MCF 10A (cell line): ENCODE measurements around the gene PIM3. TPM values are rescaled to one million over a fixed set of nuclear protein-coding genes. Genes with fewer than 3 reads are reported as not detected.

Source experiments
- BruUV-seq: library from RNA; stranded (reverse); fragments of 400-500 nt; replicated peaks from 2 replicates; lab custom pipeline; 2021; lab: Mats Ljungman, UMichigan
- CTCF ChIA-PET: fragments of 300-600 bp; sonication (Branson Sonifier 250); formaldehyde crosslinking; extraction: SDS; loops from one replicate; lab custom pipeline; 2021; ENCODE audit warnings: antibody characterized with exemption, inconsistent platforms; lab: Yijun Ruan, JAX
- POLR2A ChIA-PET: fragments of 300-600, 350-650 bp; sonication (Branson Sonifier 250); formaldehyde crosslinking; extraction: SDS; loops from one replicate; lab custom pipeline; 2020; ENCODE audit warnings: antibody characterized with exemption, inconsistent platforms; lab: Yijun Ruan, JAX
- DNase-seq: peaks from one replicate; pipeline ENCODE4 v3.0.0-alpha.2; 2018; ENCODE audit not compliant: unreplicated experiment
- H3K27ac Mint-ChIP-seq: one replicate; pipeline ENCODE4 v1.8.0; 2022; ENCODE audit warnings: mild to moderate bottlenecking, low read depth, mixed read lengths; ENCODE audit not compliant: unreplicated experiment
- H3K27me3 Mint-ChIP-seq: one replicate; pipeline ENCODE4 v1.8.0; 2022; ENCODE audit warnings: mixed read lengths; ENCODE audit not compliant: insufficient read depth, unreplicated experiment
- H3K36me3 Mint-ChIP-seq: one replicate; pipeline ENCODE4 v1.8.0; 2022; ENCODE audit warnings: mild to moderate bottlenecking, moderate library complexity, mixed read lengths; ENCODE audit not compliant: insufficient read depth, unreplicated experiment
- H3K4me1 Mint-ChIP-seq: one replicate; pipeline ENCODE4 v1.8.0; 2022; ENCODE audit warnings: mixed read lengths; ENCODE audit not compliant: insufficient read depth, unreplicated experiment
- H3K4me3 Mint-ChIP-seq: one replicate; pipeline ENCODE4 v1.8.0; 2022; ENCODE audit warnings: mild to moderate bottlenecking, moderate library complexity, mixed read lengths; ENCODE audit not compliant: unreplicated experiment
- H3K9me3 Mint-ChIP-seq: one replicate; pipeline ENCODE4 v1.8.0; 2022; ENCODE audit warnings: mixed read lengths; ENCODE audit not compliant: unreplicated experiment
- CTCF ChIP-seq: fragments of 200-600 bp; IDR thresholded peaks from one replicate; pipeline ENCODE4 v1.8.0; 2022; ENCODE audit warnings: antibody characterized with exemption, mild to moderate bottlenecking; ENCODE audit not compliant: unreplicated experiment
- intact Hi-C: fragments of 100-400 bp; cut with micrococcal nuclease; formaldehyde crosslinking; loops from 2 replicates; pipeline ENCODE4 v1.14.1; 2022
- total RNA-seq: library from RNA; stranded (reverse); gene quantifications from 2 replicates; pipeline ENCODE4 v1.2.3, GENCODE V29; 2022

PIM3 gene
- total RNA-seq, 1 experiment from 2014 or later = 56.3 TPM

GRCh38 chr22:49965091-49966040, 4.8 kb downstream of the PIM3 start:
- Mint-ChIP-seq H3K36me3 (peaks cover 55% of the 10 kb centered on the region), H3K27ac (no peak overlapping the region), H3K9me3 (no peaks in the 10 kb centered on the region), H3K4me3 (peak overlapping the region; percentile 90), H3K27me3 (no peaks in the 10 kb centered on the region), H3K4me1 (peaks cover 6% of the 10 kb centered on the region)
- no TSS peak for BruUV-seq
- DNase-seq = no peak
- intact Hi-C loops = no loop called here
- CTCF ChIA-PET = interaction anchor here (0.8 kb wide), 1 partner anchor 65 kb away, joined by 3 read pairs; no protein-coding TSS in a partner anchor
- TF ChIP-seq CTCF = no peak
- POLR2A ChIA-PET = interaction anchor here (0.6 to 6.8 kb wide), 3 partner anchors 15 to 34 kb away, joined by 4 to 46 read pairs (median 5); no protein-coding TSS in a partner anchor

GRCh38 chr22:49966041-49966773, 5.6 kb downstream of the PIM3 start:
- no peak overlapping the region for H3K27ac Mint-ChIP-seq
- CTCF ChIA-PET = interaction anchor here (0.8 to 1.5 kb wide), 3 partner anchors 36 to 65 kb away, joined by 3 to 12 read pairs (median 6); no protein-coding TSS in a partner anchor
- TF ChIP-seq CTCF = no peak

GRCh38 chr22:49966774-49967705, 6.5 kb downstream of the PIM3 start:
- Mint-ChIP-seq H3K27ac (no peak overlapping the region), H3K9me3 (no peaks in the 10 kb centered on the region), H3K36me3 (peaks cover 43% of the 10 kb centered on the region), H3K4me1 (peaks cover 11% of the 10 kb centered on the region), H3K4me3 (no peak overlapping the region), H3K27me3 (no peaks in the 10 kb centered on the region)
- no TSS peak for BruUV-seq
- DNase-seq = no peak
- intact Hi-C loops = no loop called here
- ChIA-PET POLR2A (interaction anchor here (0.6 to 6.8 kb wide), 8 partner anchors 11 to 137 kb away, joined by 3 to 46 read pairs (median 4); no protein-coding TSS in a partner anchor), CTCF (interaction anchor here (1.1 to 1.5 kb wide), 2 partner anchors 37 to 64 kb away, joined by 6 to 12 read pairs; no protein-coding TSS in a partner anchor)
- TF ChIP-seq CTCF = no peak

More at GRCh38 chr22:49966041-49966773, 5.6 kb downstream of the PIM3 start:
- DNase-seq = no peak
- H3K27me3 Mint-ChIP-seq = no peaks in the 10 kb centered on the region
- peaks cover 11% of the 10 kb centered on the region for H3K4me1 Mint-ChIP-seq
- intact Hi-C loops = no loop called here
- no TSS peak for BruUV-seq
- peaks cover 52% of the 10 kb centered on the region for H3K36me3 Mint-ChIP-seq
- POLR2A ChIA-PET = interaction anchor here (0.6 to 6.8 kb wide), 5 partner anchors 16 to 61 kb away, joined by 4 to 46 read pairs (median 5); no protein-coding TSS in a partner anchor
- no peaks in the 10 kb centered on the region for H3K9me3 Mint-ChIP-seq
- no peak overlapping the region for H3K4me3 Mint-ChIP-seq
